Right atrium auricular region (tissue), 2 donors: ENCODE measurements around the gene EPN3. TPM values are rescaled to one million over a fixed set of nuclear protein-coding genes. Genes with fewer than 3 reads are reported as not detected.
A peak's percentile ranks its signal among the peaks of the same experiment; 100 is the strongest.

Source experiments
- DNase-seq: peaks from one replicate; pipeline ENCODE4 v3.0.0-alpha.2; 2019; ENCODE audit warnings: low spot score
- H3K27ac ChIP-seq, 2 donors: fragments of 200-600 bp; sonication (generic); 1 replicate in 1 of 2; 2 replicates in 1 of 2; pipeline ENCODE4 v1.5.1; 2016 to 2019
- H3K27me3 ChIP-seq, 2 donors: fragments of 200-600 bp; sonication (generic); one replicate each; pipeline versions ENCODE4 v1.5.1 to v1.6.0; 2017 to 2019
- H3K36me3 ChIP-seq: fragments of 200-600 bp; sonication (generic); one replicate; pipeline ENCODE4 v1.5.1; 2016
- H3K4me1 ChIP-seq, 2 donors: fragments of 200-600 bp; sonication (generic); one replicate each; pipeline versions ENCODE4 v1.5.1 to v1.6.0; 2017 to 2019
- H3K4me3 ChIP-seq, 2 donors: fragments of 200-600 bp; sonication (generic); 1 replicate in 1 of 2; 2 replicates in 1 of 2; pipeline ENCODE4 v1.5.1; 2017 to 2019; ENCODE audit warnings: mild to moderate bottlenecking in 1 of 2, moderate library complexity in 1 of 2
- H3K9me3 ChIP-seq, 2 donors: fragments of 200-600 bp; sonication (generic); one replicate each; pipeline ENCODE4 v1.5.1; 2019
- total RNA-seq, 2 donors: library from RNA; depleted of rRNA; stranded (reverse); fragments of >200 nt; gene quantifications; one replicate each; pipeline ENCODE4 v1.1.0, GENCODE V29; 2016
- TF ChIP-seq, protein P1 (sequence below), 2 donors: fragments of 200-600 bp; sonication (generic); IDR thresholded peaks; one replicate each; pipeline ENCODE4 v1.5.1; 2019; ENCODE audit warnings: antibody characterized with exemption in 2 of 2

EPN3 gene
- total RNA-seq, 2 donors from 2014 or later = 4.5 to 13.3 TPM

DNA sequence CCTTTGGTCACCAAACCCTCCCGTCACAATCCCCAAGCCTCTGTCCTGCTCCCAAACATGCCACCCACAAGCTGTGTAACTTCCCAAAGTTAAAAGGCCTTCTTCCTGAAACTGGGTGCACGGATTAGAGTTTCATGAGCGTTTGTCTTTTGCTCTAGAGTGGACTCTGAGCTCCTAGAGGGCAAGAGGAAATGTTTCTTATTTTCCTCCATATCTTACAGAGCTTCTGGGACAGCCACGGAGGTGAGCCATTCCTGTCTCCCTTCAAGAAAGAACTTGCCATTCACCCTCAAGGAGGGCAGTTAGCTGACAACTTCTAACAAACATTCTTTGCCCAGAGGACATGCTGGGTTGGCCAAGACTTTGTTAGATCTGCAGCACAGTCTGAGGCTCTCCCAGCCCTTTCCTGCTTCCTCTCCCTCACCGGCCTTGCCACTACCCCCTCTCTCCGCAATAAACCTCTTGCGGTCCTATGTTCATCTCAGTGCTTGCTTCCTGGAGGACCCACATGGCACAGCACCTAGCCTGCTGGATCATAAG is 26.9 kb upstream of the EPN3 start:
- TF ChIP-seq, protein P1, sequence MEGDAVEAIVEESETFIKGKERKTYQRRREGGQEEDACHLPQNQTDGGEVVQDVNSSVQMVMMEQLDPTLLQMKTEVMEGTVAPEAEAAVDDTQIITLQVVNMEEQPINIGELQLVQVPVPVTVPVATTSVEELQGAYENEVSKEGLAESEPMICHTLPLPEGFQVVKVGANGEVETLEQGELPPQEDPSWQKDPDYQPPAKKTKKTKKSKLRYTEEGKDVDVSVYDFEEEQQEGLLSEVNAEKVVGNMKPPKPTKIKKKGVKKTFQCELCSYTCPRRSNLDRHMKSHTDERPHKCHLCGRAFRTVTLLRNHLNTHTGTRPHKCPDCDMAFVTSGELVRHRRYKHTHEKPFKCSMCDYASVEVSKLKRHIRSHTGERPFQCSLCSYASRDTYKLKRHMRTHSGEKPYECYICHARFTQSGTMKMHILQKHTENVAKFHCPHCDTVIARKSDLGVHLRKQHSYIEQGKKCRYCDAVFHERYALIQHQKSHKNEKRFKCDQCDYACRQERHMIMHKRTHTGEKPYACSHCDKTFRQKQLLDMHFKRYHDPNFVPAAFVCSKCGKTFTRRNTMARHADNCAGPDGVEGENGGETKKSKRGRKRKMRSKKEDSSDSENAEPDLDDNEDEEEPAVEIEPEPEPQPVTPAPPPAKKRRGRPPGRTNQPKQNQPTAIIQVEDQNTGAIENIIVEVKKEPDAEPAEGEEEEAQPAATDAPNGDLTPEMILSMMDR (IDR thresholded peaks at IDR 0.05) = no peak
- Histone ChIP-seq H3K27me3 (no peaks in the 10 kb centered on the region), H3K4me3 (no peak overlapping the region), H3K4me1 (peaks cover 0 to 8% of the 10 kb centered on the region in 2 donors), H3K27ac (no peak overlapping the region), H3K9me3 (no peaks in the 10 kb centered on the region), H3K36me3 (no peaks in the 10 kb centered on the region)
- DNase-seq = no peak

- no peaks in the 10 kb centered on the region for H3K9me3 ChIP-seq
- H3K27ac ChIP-seq = no peak overlapping the region
- no peaks in the 10 kb centered on the region for H3K36me3 ChIP-seq
- no peaks in the 10 kb centered on the region for H3K27me3 ChIP-seq
- no peak for DNase-seq
- no peak overlapping the region for H3K4me3 ChIP-seq
- TF ChIP-seq, protein P1 (IDR thresholded peaks at IDR 0.05) = no peak
- H3K4me1 ChIP-seq = peaks cover 0 to 12% of the 10 kb centered on the region in 2 donors
These were observed 26.2 kb upstream of the EPN3 start for GRCh38 chr17:50506298-50506697.

- H3K9me3 ChIP-seq = no peaks in the 10 kb centered on the region
- peak within 1 kb of the TSS; percentile 81 to 86 for H3K27ac ChIP-seq
- peak; percentile 88 for DNase-seq
- TF ChIP-seq, protein P1 (IDR thresholded peaks at IDR 0.05) = peak in 1 of 2 donors; percentile 51
- H3K27me3 ChIP-seq = no peaks in the 10 kb centered on the region
- H3K36me3 ChIP-seq = no peaks in the 10 kb centered on the region
- H3K4me1 ChIP-seq = peaks cover 0 to 16% of the 10 kb centered on the region in 2 donors
- H3K4me3 ChIP-seq = peak within 1 kb of the TSS; percentile 54 to 71
These were observed 24.5 kb upstream of the EPN3 start, which contains the start of gene MYCBPAP for GRCh38 chr17:50507871-50508572. Gene MYCBPAP (plus strand): TSS chr17:50508439. CDS start chr17:50508675, 236 bp downstream.

GRCh38 chr17:50508573-50509460 is 23.7 kb upstream of the EPN3 start:
- TF ChIP-seq, protein P1 (IDR thresholded peaks at IDR 0.05) = no peak
- DNase-seq = no peak

GRCh38 chr17:50511058-50511457 is 21.5 kb upstream of the EPN3 start:
- Histone ChIP-seq H3K4me3 (no peak overlapping the region), H3K4me1 (peaks cover 0 to 30% of the 10 kb centered on the region in 2 donors), H3K9me3 (no peaks in the 10 kb centered on the region), H3K27me3 (no peaks in the 10 kb centered on the region), H3K36me3 (no peaks in the 10 kb centered on the region), H3K27ac (peak overlapping the region in 1 of 2 donors; percentile 17)
- TF ChIP-seq, protein P1 (IDR thresholded peaks at IDR 0.05) = no peak
- no peak for DNase-seq

More at GRCh38 chr17:50508573-50509460, 23.7 kb upstream of the EPN3 start:
- H3K36me3 ChIP-seq = no peaks in the 10 kb centered on the region
- H3K27ac ChIP-seq = peak overlapping the region; percentile 81 to 86
- H3K4me1 ChIP-seq = peaks cover 0 to 16% of the 10 kb centered on the region in 2 donors
- no peaks in the 10 kb centered on the region for H3K9me3 ChIP-seq
- peak overlapping the region; percentile 54 to 71 for H3K4me3 ChIP-seq
- H3K27me3 ChIP-seq = no peaks in the 10 kb centered on the region
